Measurements from ENCODE around the gene NDUFA12. TPM values are rescaled to one million over a fixed set of nuclear protein-coding genes. Genes with fewer than 3 reads are reported as not detected.

The NDUFA12 gene
- total RNA-seq, 2 experiments from 2014 or later = 147 to 160 TPM

- CTCF ChIA-PET = no interaction called here
- Mint-ChIP-seq H3K27me3 (ENCODE audit: low read depth) (no peaks in the 10 kb centered on the region), H3K4me1 (ENCODE audit: low read depth) (no peaks in the 10 kb centered on the region), H3K9me3 (no peaks in the 10 kb centered on the region), H3K36me3 (ENCODE audit: low read depth) (no peaks in the 10 kb centered on the region), H3K4me3 (no peak overlapping the region), H3K27ac (no peak overlapping the region)
- DNase-seq = no peak
- intact Hi-C loops (cut with micrococcal nuclease) = no loop called here
Observed at GRCh38 chr12:94930772-94931171, 72.7 kb downstream of the NDUFA12 start.

GRCh38 chr12:94930216-94930654 is 73.3 kb downstream of the NDUFA12 start:
- intact Hi-C loops (cut with micrococcal nuclease) = no loop called here
- H3K9me3 Mint-ChIP-seq = no peaks in the 10 kb centered on the region
- no peaks in the 10 kb centered on the region for H3K4me1 Mint-ChIP-seq (ENCODE audit: low read depth)
- no peak for DNase-seq
- no peak overlapping the region for H3K27ac Mint-ChIP-seq
- H3K4me3 Mint-ChIP-seq = no peak overlapping the region
- CTCF ChIA-PET = no interaction called here
- H3K27me3 Mint-ChIP-seq (ENCODE audit: low read depth) = no peaks in the 10 kb centered on the region
- H3K36me3 Mint-ChIP-seq (ENCODE audit: low read depth) = no peaks in the 10 kb centered on the region

- CTCF ChIA-PET = no interaction called here
- H3K27ac Mint-ChIP-seq = no peak overlapping the region
- no peak overlapping the region for H3K4me3 Mint-ChIP-seq
- no peak for DNase-seq
- no peaks in the 10 kb centered on the region for H3K4me1 Mint-ChIP-seq (ENCODE audit: low read depth)
- H3K36me3 Mint-ChIP-seq (ENCODE audit: low read depth) = no peaks in the 10 kb centered on the region
- no peaks in the 10 kb centered on the region for H3K27me3 Mint-ChIP-seq (ENCODE audit: low read depth)
- no peaks in the 10 kb centered on the region for H3K9me3 Mint-ChIP-seq
- intact Hi-C loops (cut with micrococcal nuclease) = no loop called here
Observed at GRCh38 chr12:94929780-94930179, 73.7 kb downstream of the NDUFA12 start.

GRCh38 chr12:94925729-94926128 is 77.8 kb downstream of the NDUFA12 start:
- no peak for DNase-seq
- Mint-ChIP-seq H3K4me3 (no peak overlapping the region), H3K9me3 (no peaks in the 10 kb centered on the region), H3K27me3 (ENCODE audit: low read depth) (no peaks in the 10 kb centered on the region), H3K36me3 (ENCODE audit: low read depth) (no peaks in the 10 kb centered on the region), H3K4me1 (ENCODE audit: low read depth) (no peaks in the 10 kb centered on the region), H3K27ac (no peak overlapping the region)
- intact Hi-C loops (cut with micrococcal nuclease) = no loop called here
- CTCF ChIA-PET = no interaction called here

GRCh38 chr12:94925206-94925605 is 78.3 kb downstream of the NDUFA12 start:
- H3K4me1 Mint-ChIP-seq (ENCODE audit: low read depth) = no peaks in the 10 kb centered on the region
- DNase-seq = no peak
- no peaks in the 10 kb centered on the region for H3K27me3 Mint-ChIP-seq (ENCODE audit: low read depth)
- H3K9me3 Mint-ChIP-seq = no peaks in the 10 kb centered on the region
- CTCF ChIA-PET = no interaction called here
- H3K4me3 Mint-ChIP-seq = no peak overlapping the region
- H3K27ac Mint-ChIP-seq = no peak overlapping the region
- intact Hi-C loops (cut with micrococcal nuclease) = no loop called here
- no peaks in the 10 kb centered on the region for H3K36me3 Mint-ChIP-seq (ENCODE audit: low read depth)

- no peak for DNase-seq
Observed at GRCh38 chr12:94922561-94922960, 80.9 kb downstream of the NDUFA12 start.

More at GRCh38 chr12:94922561-94922960, 80.9 kb downstream of the NDUFA12 start:
- H3K36me3 Mint-ChIP-seq (ENCODE audit: low read depth) = no peaks in the 10 kb centered on the region
- H3K27ac Mint-ChIP-seq = no peak overlapping the region
- H3K4me3 Mint-ChIP-seq = no peak overlapping the region
- H3K27me3 Mint-ChIP-seq (ENCODE audit: low read depth) = no peaks in the 10 kb centered on the region
- no peaks in the 10 kb centered on the region for H3K9me3 Mint-ChIP-seq
- intact Hi-C loops (cut with micrococcal nuclease) = no loop called here
- H3K4me1 Mint-ChIP-seq (ENCODE audit: low read depth) = no peaks in the 10 kb centered on the region
- CTCF ChIA-PET = no interaction called here

Other genes starting within 250 kb of the NDUFA12 start
- gene NR2C1, start 69.9 kb upstream of the NDUFA12 start, total RNA-seq = 10 to 100 TPM; 19.8 to 24.6 TPM
- gene FGD6, start 213.8 kb upstream of the NDUFA12 start, total RNA-seq = 1 to 10 TPM; 2.0 TPM
- 10 to 100 TPM; 41.3 to 42.5 TPM for gene VEZT, start 214.1 kb upstream of the NDUFA12 start, total RNA-seq